IMR-90 (cell line): ENCODE results near the gene NFATC3. TPM values are rescaled to one million over a fixed set of nuclear protein-coding genes. Genes with fewer than 3 reads are reported as not detected.

Experiments used
- ATAC-seq: fragments of 200-7000 bp; cut with Tn5 transposase; 2 replicates; pipeline ENCODE4 v1.9.1; 2020; ENCODE audit warnings: low read depth, mild to moderate bottlenecking, moderate library complexity
- BruUV-seq: library from RNA; stranded (reverse); fragments of 400-500 nt; replicated peaks from 2 replicates; lab custom pipeline; 2021; lab: Mats Ljungman, UMichigan
- CTCF ChIA-PET: fragments of 300-600 bp; formaldehyde crosslinking; extraction: SDS; loops from one replicate; lab custom pipeline; 2021; ENCODE audit warnings: antibody characterized with exemption; lab: Yijun Ruan, JAX
- POLR2A ChIA-PET: fragments of 300-600 bp; sonication (Branson Sonifier 250); formaldehyde crosslinking; loops from one replicate; lab custom pipeline; 2022; ENCODE audit warnings: antibody characterized with exemption; ENCODE audit not compliant: unreplicated experiment; lab: Charles Lee
- DNase-seq: peaks from one replicate; pipeline ENCODE4 v3.0.0; 2013
- H2AFZ ChIP-seq: replicated peaks from 2 replicates; pipeline ENCODE3; 2013; ENCODE audit warnings: low read length, mild to moderate bottlenecking; ENCODE audit not compliant: poor library complexity
- H2AK5ac ChIP-seq: 2 replicates; pipeline ENCODE4 v1.6.1; 2013; ENCODE audit warnings: low read depth, low read length, inconsistent platforms
- H2AK9ac ChIP-seq: replicated peaks from 2 replicates; pipeline ENCODE3; 2013; ENCODE audit warnings: mild to moderate bottlenecking, low read depth, low read length, moderate library complexity; ENCODE audit not compliant: poor library complexity
- H2BK120ac ChIP-seq: 2 replicates; pipeline ENCODE4 v1.6.1; 2013; ENCODE audit warnings: low read depth, low read length, inconsistent platforms
- H2BK15ac ChIP-seq: 3 replicates; pipeline ENCODE4 v1.6.1; 2013; ENCODE audit warnings: low read depth, low read length, inconsistent platforms
- H2BK20ac ChIP-seq: 2 replicates; pipeline ENCODE4 v1.6.1; 2013; ENCODE audit warnings: low read depth, mild to moderate bottlenecking, inconsistent platforms, low read length, moderate library complexity
- H2BK5ac ChIP-seq: 2 replicates; pipeline ENCODE4 v1.6.1; 2013; ENCODE audit warnings: mild to moderate bottlenecking, low read depth, low read length, inconsistent platforms; ENCODE audit not compliant: poor library complexity, severe bottlenecking
- H3K14ac ChIP-seq: replicated peaks from 2 replicates; pipeline ENCODE4 v1.6.1; 2013; ENCODE audit warnings: low read depth, low read length, inconsistent platforms
- H3K18ac ChIP-seq: 2 replicates; pipeline ENCODE4 v1.6.1; 2013; ENCODE audit warnings: low read depth, low read length, control low read depth
- H3K23ac ChIP-seq: 2 replicates; pipeline ENCODE4 v1.6.1; 2013; ENCODE audit warnings: low read depth, low read length, inconsistent platforms
- H3K27ac ChIP-seq: 2 replicates; pipeline ENCODE4 v1.5.1; 2013; ENCODE audit warnings: mild to moderate bottlenecking, control low read depth, low read length; ENCODE audit not compliant: insufficient read depth
- H3K27me3 ChIP-seq: 2 replicates; pipeline ENCODE4 v1.6.1; 2013; ENCODE audit warnings: low read length; ENCODE audit not compliant: control insufficient read depth, insufficient read depth
- H3K36me3 ChIP-seq: 2 replicates; pipeline ENCODE4 v1.6.1; 2013; ENCODE audit warnings: low read length, mixed read lengths; ENCODE audit not compliant: control insufficient read depth, insufficient read depth
- H3K4ac ChIP-seq: 2 replicates; pipeline ENCODE4 v1.6.1; 2013; ENCODE audit warnings: low read depth, low read length, inconsistent platforms
- H3K4me1 ChIP-seq: 2 replicates; pipeline ENCODE4 v1.6.1; 2013; ENCODE audit warnings: low read length, mixed read lengths; ENCODE audit not compliant: control insufficient read depth, insufficient read depth
- H3K4me2 ChIP-seq: 2 replicates; pipeline ENCODE4 v1.6.1; 2013; ENCODE audit warnings: low read depth, mild to moderate bottlenecking, control low read depth, low read length, moderate library complexity
- H3K4me3 ChIP-seq: 2 replicates; pipeline ENCODE4 v1.5.1; 2013; ENCODE audit warnings: low read depth, mild to moderate bottlenecking, control low read depth, low read length, moderate library complexity; ENCODE audit not compliant: insufficient read depth
- H3K56ac ChIP-seq: 2 replicates; pipeline ENCODE4 v1.6.1; 2013; ENCODE audit warnings: low read length, inconsistent platforms; ENCODE audit not compliant: insufficient read depth; ENCODE audit errors: extremely low read depth
- H3K79me1 ChIP-seq, 2 experiments: 2 replicates each; pipeline ENCODE4 v1.6.1; 2013; ENCODE audit warnings: low read length in 2 of 2, inconsistent platforms in 1 of 2, low read depth in 1 of 2
- H3K9ac ChIP-seq: 2 replicates; pipeline ENCODE4 v1.6.1; 2013; ENCODE audit warnings: low read depth, low read length, control low read depth
- H3K9me1 ChIP-seq: 2 replicates; pipeline ENCODE4 v1.6.1; 2013; ENCODE audit warnings: low read length, inconsistent platforms; ENCODE audit not compliant: insufficient read depth
- H3K9me3 ChIP-seq: 2 replicates; pipeline ENCODE4 v1.6.1; 2013; ENCODE audit warnings: low read length; ENCODE audit not compliant: control insufficient read depth, insufficient read depth
- H4K20me1 ChIP-seq: 2 replicates; pipeline ENCODE4 v1.6.1; 2013; ENCODE audit warnings: low read length, inconsistent platforms; ENCODE audit not compliant: insufficient read depth
- H4K5ac ChIP-seq: 2 replicates; pipeline ENCODE4 v1.6.1; 2013; ENCODE audit warnings: mild to moderate bottlenecking, low read depth, low read length, control low read depth
- H4K8ac ChIP-seq, 2 experiments: 2 replicates each; pipeline ENCODE4 v1.6.1; 2013; ENCODE audit warnings: low read depth in 2 of 2, low read length in 2 of 2, control low read depth in 1 of 2, inconsistent platforms in 1 of 2
- H4K91ac ChIP-seq: 2 replicates; pipeline ENCODE4 v1.6.1; 2013; ENCODE audit warnings: low read depth, low read length, inconsistent platforms; ENCODE audit not compliant: insufficient read depth
- CTCF ChIP-seq: conservative IDR thresholded peaks from 2 replicates; pipeline ENCODE4 v1.5.1; 2012; ENCODE audit warnings: mild to moderate bottlenecking, low read depth, low read length, improper control_type of control experiment
- ELK1 ChIP-seq: fragments of 150-350 bp; IDR thresholded peaks from 2 replicates; pipeline ENCODE4 v1.6.1; 2016; ENCODE audit warnings: low read depth, mild to moderate bottlenecking, low read length, moderate library complexity, borderline replicate concordance
- RAD21 ChIP-seq: IDR thresholded peaks from 2 replicates; pipeline ENCODE4 v1.6.1; 2012; ENCODE audit warnings: low read length, improper control_type of control experiment
- RCOR1 ChIP-seq: IDR thresholded peaks from 2 replicates; pipeline ENCODE4 v1.6.1; 2012; ENCODE audit warnings: mild to moderate bottlenecking, low read length, improper control_type of control experiment; ENCODE audit not compliant: insufficient replicate concordance
- SMC3 ChIP-seq: fragments of 150-350 bp; IDR thresholded peaks from 2 replicates; pipeline ENCODE4 v1.6.1; 2016; ENCODE audit warnings: low read depth, mild to moderate bottlenecking, antibody characterized with exemption, low read length, moderate library complexity
- USF2 ChIP-seq: fragments of 150-350 bp; IDR thresholded peaks from 2 replicates; pipeline ENCODE4 v1.6.1; 2017; ENCODE audit warnings: mild to moderate bottlenecking, antibody characterized with exemption, low read length, low read depth
- WGBS, 2 experiments: methylation state at CpG; one replicate each; pipeline versions ENCODE4 v1.1.5 to v1.1.7; 2013; ENCODE audit warnings: missing lambda C conversion rate in 2 of 2; ENCODE audit not compliant: insufficient read length in 1 of 2; ENCODE audit errors: extremely low coverage in 2 of 2; 5-methylcytosine and 5-hydroxymethylcytosine counted together
- dilution Hi-C: fragments of 300-500 bp; cut with HindIII; formaldehyde crosslinking; loops from one replicate; pipeline ENCODE4 v1.14.3; 2018; ENCODE audit warnings: low sequenced_read_pairs; ENCODE audit not compliant: unreplicated experiment
- in situ Hi-C: fragments of 300-500 bp; cut with MboI; formaldehyde crosslinking; loops from 3 replicates; pipeline ENCODE4 v1.14.3; 2019; ENCODE audit warnings: low sequenced_read_pairs, inconsistent platforms, mixed read lengths
- intact Hi-C: fragments of 100-400 bp; cut with micrococcal nuclease; formaldehyde crosslinking; loops from 2 replicates; pipeline ENCODE4 v1.10.0; 2022
- polyA plus RNA-seq, 3 experiments: library from polyadenylated mRNA; depleted of rRNA; stranded (reverse); fragments of >200 nt; gene quantifications; 2 replicates each; pipeline ENCODE4 v1.2.3, GENCODE V29; 2012; ENCODE audit warnings: low replicate concordance in 1 of 3
- total RNA-seq: library from RNA; depleted of rRNA; stranded (reverse); fragments of >200 nt; gene quantifications from 2 replicates; pipeline ENCODE4 v1.2.3, GENCODE V29; 2012

NFATC3 gene
- total and polyA plus RNA-seq, 2 of the 4 experiments (the other 2 are of a cell fraction), result 6.3 to 21.5 TPM

- Histone ChIP-seq H3K18ac (no peak overlapping the region), H3K4me3 (no peak overlapping the region), H4K8ac (no peak overlapping the region), H2BK120ac (no peak overlapping the region), H2BK5ac (no peak overlapping the region), H3K36me3 (peaks cover 5% of the 10 kb centered on the region), H2BK15ac (no peak overlapping the region), H3K9ac (no peak overlapping the region), H3K79me1 (peaks cover 0 to 3% of the 10 kb centered on the region in 2 experiments; a peak in 3 of 4 replicates), H4K20me1 (no peaks in the 10 kb centered on the region), H4K91ac (no peak overlapping the region), H3K4me2 (no peak overlapping the region), H3K23ac (no peak overlapping the region), H3K27ac (no peak overlapping the region), H3K4ac (no peak overlapping the region), H3K9me1 (no peaks in the 10 kb centered on the region), H2AK5ac (no peak overlapping the region), H2AK9ac (no peak overlapping the region), H3K14ac (no peak overlapping the region), H2BK20ac (no peak overlapping the region), H4K5ac (no peak overlapping the region), H3K27me3 (no peaks in the 10 kb centered on the region), H2AFZ (no peak overlapping the region), H3K4me1 (no peaks in the 10 kb centered on the region), H3K9me3 (no peaks in the 10 kb centered on the region), H3K56ac (no peak overlapping the region)
- in situ Hi-C loops, result no loop called here
- BruUV-seq, result no TSS peak
- ATAC-seq (no peak), DNase-seq (no peak)
- dilution Hi-C loops, result no loop called here
- intact Hi-C loops, result no loop called here
- POLR2A ChIA-PET, result no interaction called here
- no CpG with 5 or more reads among the region's 4 CpGs for WGBS, 2 experiments
- TF ChIP-seq USF2 (no peak), RCOR1 (no peak), RAD21 (no peak), CTCF (no peak), ELK1 (no peak), SMC3 (no peak)
- CTCF ChIA-PET, result interaction anchor here (1.1 kb wide), 1 partner anchor 33 kb away, joined by 4 read pairs; no protein-coding TSS in a partner anchor
Measured at GRCh38 chr16:68179855-68180254, 94.7 kb downstream of the NFATC3 start.
